HEK293 (cell line): ENCODE results near the gene APCDD1L.

ENCODE experiments used
- CTCF ChIA-PET: fragments of 350-600 bp; formaldehyde crosslinking; extraction: SDS; loops from one replicate; lab custom pipeline; 2021; ENCODE audit warnings: antibody characterized with exemption; lab: Yijun Ruan, JAX
- POLR2A ChIA-PET: fragments of 300-600 bp; formaldehyde crosslinking; extraction: SDS; loops from one replicate; lab custom pipeline; 2020; ENCODE audit warnings: antibody characterized with exemption, inconsistent platforms; lab: Yijun Ruan, JAX
- H3K27ac ChIP-seq: fragments of 200-500 bp; sonication (Bioruptor generic); 2 replicates; pipeline ENCODE4 v1.5.1; 2014; ENCODE audit warnings: low read depth, low read length, control low read depth, inconsistent platforms; ENCODE audit errors: extremely low read depth
- H3K36me3 ChIP-seq, 2 experiments: fragments of 200-500 bp in 1 of 2; sonication (Bioruptor generic) in 1 of 2; 1 replicate in 1 of 2; 2 replicates in 1 of 2; pipeline ENCODE4 v1.5.1; 2014 to 2017; ENCODE audit warnings: inconsistent platforms in 2 of 2, low read length in 2 of 2; ENCODE audit not compliant: control insufficient read depth in 2 of 2, insufficient read depth in 1 of 2
- H3K4me1 ChIP-seq: fragments of 200-500 bp; sonication (Bioruptor generic); 2 replicates; pipeline ENCODE4 v1.5.1; 2014; ENCODE audit warnings: mild to moderate bottlenecking, low read length, inconsistent platforms; ENCODE audit not compliant: control insufficient read depth, insufficient read depth
- H3K4me3 ChIP-seq: 2 replicates; pipeline ENCODE4 v1.5.1; 2011; ENCODE audit warnings: low read depth, mild to moderate bottlenecking, control low read depth, low read length, moderate library complexity
- H3K9me3 ChIP-seq: fragments of 200-500 bp; sonication (Bioruptor generic); 2 replicates; pipeline ENCODE4 v1.5.1; 2014; ENCODE audit warnings: low read depth, low read length, inconsistent platforms; ENCODE audit not compliant: control insufficient read depth, insufficient read depth
- BCL11A ChIP-seq: fragments of 450-650 bp; formaldehyde crosslinking; IDR thresholded peaks from 2 replicates; pipeline ENCODE4 v1.5.1; 2016; ENCODE audit warnings: low read depth, missing biosample characterization, missing genetic modification characterization
- KLF10 ChIP-seq: fragments of 450-650 bp; IDR thresholded peaks from 2 replicates; pipeline ENCODE4 v1.5.1; 2018; ENCODE audit warnings: missing biosample characterization, mild to moderate bottlenecking, missing genetic modification characterization
- KLF7 ChIP-seq: fragments of 450-650 bp; formaldehyde crosslinking; IDR thresholded peaks from 2 replicates; pipeline ENCODE4 v1.5.1; 2016; ENCODE audit warnings: missing biosample characterization, missing genetic modification characterization, borderline replicate concordance
- PBX3 ChIP-seq: sonication (generic); formaldehyde crosslinking; IDR thresholded peaks from 2 replicates; pipeline ENCODE4 v1.8.1; 2022; ENCODE audit warnings: mild to moderate bottlenecking, moderate library complexity, missing genetic modification reagents
- RBAK ChIP-seq: fragments of 450-650 bp; formaldehyde crosslinking; IDR thresholded peaks from 2 replicates; pipeline ENCODE4 v1.5.1; 2016; ENCODE audit warnings: missing biosample characterization, missing genetic modification characterization
- ZBTB1 ChIP-seq: fragments of 450-650 bp; formaldehyde crosslinking; IDR thresholded peaks from 2 replicates; pipeline ENCODE4 v1.5.1; 2016; ENCODE audit warnings: missing biosample characterization, missing genetic modification characterization
- ZBTB26 ChIP-seq: fragments of 450-650 bp; formaldehyde crosslinking; optimal IDR thresholded peaks from 2 replicates; pipeline ENCODE3; 2016; ENCODE audit warnings: missing biosample characterization, mild to moderate bottlenecking, missing genetic modification characterization
- ZBTB7A ChIP-seq: fragments of 450-650 bp; formaldehyde crosslinking; IDR thresholded peaks from 2 replicates; pipeline ENCODE4 v1.5.1; 2016; ENCODE audit warnings: low read depth, missing biosample characterization, missing genetic modification characterization
- ZFP41 ChIP-seq: fragments of 450-650 bp; formaldehyde crosslinking; IDR thresholded peaks from 2 replicates; pipeline ENCODE4 v1.5.1; 2016; ENCODE audit warnings: missing biosample characterization, missing genetic modification characterization, borderline replicate concordance
- ZNF155 ChIP-seq: fragments of 450-650 bp; formaldehyde crosslinking; IDR thresholded peaks from 2 replicates; pipeline ENCODE4 v1.5.1; 2016; ENCODE audit warnings: missing biosample characterization, missing genetic modification characterization
- ZNF341 ChIP-seq: fragments of 450-650 bp; formaldehyde crosslinking; IDR thresholded peaks from 2 replicates; pipeline ENCODE4; 2016; ENCODE audit warnings: low read depth, missing biosample characterization, missing genetic modification characterization
- ZNF48 ChIP-seq: fragments of 450-650 bp; formaldehyde crosslinking; IDR thresholded peaks from 2 replicates; pipeline ENCODE4 v1.5.1; 2016; ENCODE audit warnings: missing biosample characterization, missing genetic modification characterization
- ZNF488 ChIP-seq: fragments of 450-650 bp; formaldehyde crosslinking; IDR thresholded peaks from 2 replicates; pipeline ENCODE4 v1.5.1; 2016; ENCODE audit warnings: missing biosample characterization, missing genetic modification characterization
- ZNF510 ChIP-seq: fragments of 450-650 bp; formaldehyde crosslinking; IDR thresholded peaks from 2 replicates; pipeline ENCODE4 v1.5.1; 2018; ENCODE audit warnings: mild to moderate bottlenecking, missing genetic modification characterization, missing biosample characterization; ENCODE audit not compliant: insufficient replicate concordance
- ZNF571 ChIP-seq: fragments of 450-650 bp; formaldehyde crosslinking; IDR thresholded peaks from 2 replicates; pipeline ENCODE4 v1.5.0; 2017; ENCODE audit warnings: missing biosample characterization, missing genetic modification characterization
- ZNF645 ChIP-seq: fragments of 450-650 bp; formaldehyde crosslinking; IDR thresholded peaks from 2 replicates; pipeline ENCODE4; 2016; ENCODE audit warnings: missing biosample characterization, missing genetic modification characterization
- ZNF670 ChIP-seq: fragments of 450-650 bp; formaldehyde crosslinking; IDR thresholded peaks from 2 replicates; pipeline ENCODE4 v1.5.1; 2016; ENCODE audit warnings: missing biosample characterization, missing genetic modification characterization, low read depth
- ZNF677 ChIP-seq: fragments of 450-650 bp; IDR thresholded peaks from 2 replicates; pipeline ENCODE4 v1.5.0; 2018; ENCODE audit warnings: missing biosample characterization, mild to moderate bottlenecking, missing genetic modification characterization, moderate library complexity
- ZNF707 ChIP-seq: fragments of 450-650 bp; formaldehyde crosslinking; IDR thresholded peaks from 2 replicates; pipeline ENCODE4 v1.5.1; 2016; ENCODE audit warnings: missing biosample characterization, missing genetic modification characterization

APCDD1L gene

GRCh38 chr20:58518387-58518786, 3.2 kb upstream of the APCDD1L start:
- POLR2A ChIA-PET, result no interaction called here
- no peaks in the 10 kb centered on the region for H3K4me1 ChIP-seq
- CTCF ChIA-PET, result no interaction called here
- H3K9me3 ChIP-seq, result no peaks in the 10 kb centered on the region
- no peaks in the 10 kb centered on the region for H3K36me3 ChIP-seq
- TF ChIP-seq ZFP41 (tag by site-specific recombination) (no peak), ZBTB7A (tag by site-specific recombination) (no peak), ZNF670 (tag by site-specific recombination) (no peak), ZNF645 (tag by site-specific recombination) (no peak), ZBTB26 (tag by site-specific recombination) (no peak), ZNF48 (tag by site-specific recombination) (no peak), BCL11A (no peak), ZNF677 (tag by site-specific recombination) (no peak), ZNF488 (tag by site-specific recombination) (no peak), ZNF571 (no peak), ZNF155 (tag by site-specific recombination) (no peak), KLF10 (no peak), PBX3 (CRISPR knock-in tag) (no peak)
- TF ChIP-seq, all 188 proteins: peak for 0
- Histone ChIP-seq H3K27ac (no peak overlapping the region), H3K4me3 (no peak overlapping the region)

- CTCF ChIA-PET, result no interaction called here
- Histone ChIP-seq H3K36me3 (no peaks in the 10 kb centered on the region), H3K27ac (no peak overlapping the region), H3K4me3 (no peak overlapping the region), H3K4me1 (no peaks in the 10 kb centered on the region), H3K9me3 (no peaks in the 10 kb centered on the region)
- POLR2A ChIA-PET, result no interaction called here
- TF ChIP-seq RBAK (no peak), ZNF510 (tag by site-specific recombination) (no peak), ZBTB26 (tag by site-specific recombination) (peak; percentile 35), ZBTB1 (tag by site-specific recombination) (no peak), ZNF341 (peak; percentile 51), KLF7 (tag by site-specific recombination) (no peak), ZNF707 (tag by site-specific recombination) (no peak)
Measured at GRCh38 chr20:58514321-58515232, 622 bp downstream of the APCDD1L start.
